NCI-H128 (cell line): ENCODE results near the gene SPESP1.

Experiments
- DNase-seq: peaks from one replicate; lab custom pipeline; 2025; ENCODE audit not compliant: unreplicated experiment; lab: John Stamatoyannopoulos, UW

The SPESP1 gene

GRCh38 chr15:68990992-68991500, 60.7 kb downstream of the SPESP1 start:
- no peak for DNase-seq

DNA sequence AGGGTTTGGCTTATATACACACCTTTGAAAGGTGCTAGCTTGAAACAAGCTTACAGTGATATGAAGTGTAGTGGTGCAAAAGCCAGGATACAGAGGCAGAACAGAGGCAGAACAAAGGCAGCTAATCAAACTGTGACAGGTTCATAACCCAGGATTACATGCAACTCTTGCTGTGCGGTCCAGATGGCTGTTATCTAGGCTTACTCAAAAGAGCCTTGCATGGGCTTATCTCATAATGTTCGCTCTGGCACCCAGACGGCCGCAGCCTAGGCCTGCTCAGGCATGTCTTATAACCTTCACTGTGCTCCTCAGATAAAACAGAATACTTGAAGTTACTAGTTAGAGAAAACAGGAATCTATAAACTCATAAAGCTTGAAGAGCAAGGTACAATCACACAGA, 61.4 kb downstream of the SPESP1 start:
- no peak for DNase-seq

GRCh38 chr15:68992696-68993095, 62.4 kb downstream of the SPESP1 start:
- no peak for DNase-seq

DNA sequence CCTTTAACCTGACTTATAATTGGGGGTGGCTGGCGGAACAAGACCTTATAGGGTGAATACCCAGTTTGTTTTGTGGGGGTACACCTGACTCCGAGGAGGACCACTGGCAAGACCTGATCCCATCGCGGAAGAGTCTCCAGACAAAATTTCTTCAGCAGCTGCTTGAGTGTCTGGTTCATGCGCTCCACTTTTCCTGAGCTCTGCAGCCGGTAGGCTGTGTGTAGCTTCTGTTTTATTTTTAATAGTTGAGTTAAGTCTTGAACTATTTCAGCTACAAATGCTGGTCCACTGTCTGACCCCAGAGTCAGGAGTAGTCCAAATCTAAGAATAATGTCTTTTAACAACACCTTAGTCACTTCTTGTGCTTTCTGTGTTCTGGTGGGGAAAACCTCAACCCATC, 63.0 kb downstream of the SPESP1 start:
- DNase-seq = no peak

DNA sequence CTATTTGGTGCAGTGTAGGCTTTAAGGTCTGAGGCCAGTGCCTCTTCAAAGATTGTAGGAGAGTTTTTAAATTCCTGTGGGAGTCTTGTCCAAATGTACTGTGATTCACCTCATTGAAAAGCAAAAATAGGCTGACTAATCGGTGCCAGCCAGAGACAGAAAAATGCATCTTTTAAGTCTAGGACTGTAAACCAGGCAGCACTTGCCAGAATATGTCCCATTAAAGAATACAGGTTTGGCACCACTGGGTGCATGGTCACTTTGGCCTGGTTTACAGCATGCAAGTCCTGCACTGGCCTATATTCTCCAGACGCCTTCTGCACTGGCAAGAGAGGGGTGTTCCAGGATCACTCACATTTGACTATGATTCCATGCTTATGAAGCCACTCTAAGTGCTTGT, 63.8 kb downstream of the SPESP1 start:
- DNase-seq = no peak

DNA sequence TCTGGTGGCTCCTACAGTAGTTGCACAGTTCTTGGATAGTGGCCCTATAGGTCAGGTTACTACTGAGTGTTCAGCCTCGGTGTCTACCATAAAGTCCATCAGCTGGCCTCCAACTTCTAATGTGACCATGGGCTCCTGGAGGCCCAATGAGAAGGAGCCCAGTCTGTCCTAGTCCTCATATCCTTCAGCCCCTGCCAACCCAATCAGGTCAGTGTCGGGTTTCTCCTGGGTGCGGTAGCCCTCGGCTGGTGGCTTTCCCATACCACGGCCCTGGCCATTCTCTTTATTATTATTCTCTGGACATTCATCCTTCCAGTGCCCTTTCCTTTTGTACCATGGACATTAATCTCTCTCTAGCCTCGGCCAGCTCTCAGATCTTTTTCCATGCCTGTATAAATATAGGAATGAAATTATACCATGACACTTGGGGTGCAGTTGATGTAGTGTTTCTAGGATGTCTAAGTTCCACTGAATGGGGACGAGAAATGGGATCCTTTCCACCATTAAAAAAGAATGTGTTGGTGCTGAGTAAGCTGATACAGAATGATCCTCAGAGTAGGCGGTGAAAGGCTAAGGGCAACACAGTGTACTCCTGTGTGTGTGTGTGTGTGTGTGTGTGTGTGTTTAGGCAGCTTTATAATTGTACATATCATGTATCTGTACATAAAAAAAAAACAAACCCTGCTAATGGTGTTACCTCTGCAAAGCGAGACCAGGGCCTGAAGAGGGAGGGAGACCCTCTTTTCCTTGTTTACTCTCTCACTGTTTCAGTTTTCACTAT, 64.8 kb downstream of the SPESP1 start:
- no peak for DNase-seq
